HG03457 (cell line): ENCODE data around the gene ZCCHC14.
"Not testable (repeated sequence)": the region's sequence is repeated elsewhere in the genome, so short reads cannot be mapped to it uniquely, and the experiment has no call there.

Experiments
- ATAC-seq: cut with Tn5 transposase; IDR thresholded peaks from one replicate; pipeline ENCODE4 v1.9.1; 2021; ENCODE audit warnings: moderate number of reproducible peaks; ENCODE audit not compliant: unreplicated experiment

The ZCCHC14 gene

GRCh38 chr16:87482266-87482665, 10.6 kb downstream of the ZCCHC14 start:
- no peak for ATAC-seq

- ATAC-seq: not testable (repeated sequence)
Observed at GRCh38 chr16:87481711-87482110, 11.1 kb downstream of the ZCCHC14 start.

GRCh38 chr16:87477209-87477981, 15.4 kb downstream of the ZCCHC14 start:
- not testable (repeated sequence) for ATAC-seq

- no peak for ATAC-seq
Observed at GRCh38 chr16:87474566-87474996, 18.2 kb downstream of the ZCCHC14 start.

DNA sequence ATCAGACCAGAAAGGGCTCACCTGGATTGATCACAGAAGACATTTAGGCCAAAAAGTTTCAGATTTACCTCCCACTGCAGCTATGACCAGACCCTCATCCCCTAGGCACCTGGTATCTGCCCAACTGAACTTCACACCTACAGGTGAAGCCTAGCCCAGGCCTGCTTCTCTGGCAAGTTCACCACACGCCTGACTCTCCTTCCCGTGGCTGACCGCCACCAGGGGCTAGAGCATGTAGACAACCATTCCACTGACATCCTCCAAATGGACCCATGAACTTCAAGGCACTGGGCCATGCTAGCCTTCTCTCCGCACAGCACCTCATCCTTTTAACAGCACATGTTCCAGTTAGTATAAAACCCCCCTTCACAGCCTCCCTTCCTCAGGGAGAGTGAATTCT, 18.8 kb downstream of the ZCCHC14 start:
- no peak for ATAC-seq

DNA sequence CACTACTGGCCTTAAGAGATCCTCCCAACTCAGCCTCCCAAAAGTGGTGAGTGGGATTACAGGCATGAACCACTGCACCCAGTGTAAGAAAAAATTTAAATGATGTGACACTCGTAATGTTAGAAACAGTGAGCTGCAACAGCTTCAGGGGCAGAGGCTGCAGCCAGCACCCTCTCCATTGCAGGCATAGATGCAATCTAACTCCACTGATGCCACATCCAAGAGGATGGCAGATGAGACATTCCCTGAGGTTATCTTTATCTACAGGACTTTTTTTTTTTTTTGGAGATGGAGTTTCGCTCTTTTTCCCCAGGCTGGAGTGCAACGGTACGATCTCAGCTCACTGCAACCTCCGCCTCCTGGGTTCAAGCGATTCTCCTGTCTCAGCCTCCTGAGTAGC, 19.9 kb downstream of the ZCCHC14 start:
- ATAC-seq: no peak

- ATAC-seq: no peak
Observed at GRCh38 chr16:87472142-87472778, 20.6 kb downstream of the ZCCHC14 start.

DNA sequence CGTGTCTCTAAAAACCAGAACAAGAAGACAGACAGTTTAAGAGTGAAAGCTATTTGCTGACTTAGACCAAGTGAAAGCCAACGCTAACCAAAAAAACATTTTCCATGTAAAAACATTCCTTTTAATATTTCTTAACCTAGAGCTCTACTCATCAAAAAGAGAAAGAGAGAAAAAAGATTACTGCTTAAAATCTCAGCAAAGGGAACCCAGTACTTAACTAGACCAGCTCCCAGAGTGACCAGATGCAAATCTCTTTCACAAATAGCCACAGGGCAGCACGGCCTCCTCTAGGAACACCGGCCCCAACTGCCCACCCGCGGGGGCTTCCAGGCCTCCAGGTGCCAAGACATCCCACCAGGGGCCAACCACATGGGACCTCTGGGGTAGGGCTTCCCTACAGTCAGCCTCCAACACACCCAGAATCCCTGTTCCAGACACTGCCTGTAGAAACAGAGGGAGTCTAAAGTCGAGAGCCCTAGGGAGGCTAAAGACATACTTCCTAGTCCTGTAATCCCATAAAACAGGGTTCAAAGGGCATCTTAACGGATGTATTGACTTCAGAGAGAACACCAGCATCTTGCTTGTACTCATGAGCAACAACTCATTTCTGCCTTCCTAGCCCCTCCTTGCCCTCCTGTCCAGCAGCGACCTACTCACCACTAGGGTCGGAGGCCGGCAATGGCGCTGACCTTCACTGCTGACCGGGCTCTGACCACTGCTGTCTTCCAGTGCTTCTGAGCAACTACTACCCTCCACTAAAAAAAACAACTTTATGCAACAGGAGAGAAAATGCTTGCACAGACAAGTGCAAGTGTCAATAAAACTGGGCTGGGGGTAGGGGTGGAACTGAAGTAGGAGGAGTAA, 21.3 kb downstream of the ZCCHC14 start:
- no peak for ATAC-seq

DNA sequence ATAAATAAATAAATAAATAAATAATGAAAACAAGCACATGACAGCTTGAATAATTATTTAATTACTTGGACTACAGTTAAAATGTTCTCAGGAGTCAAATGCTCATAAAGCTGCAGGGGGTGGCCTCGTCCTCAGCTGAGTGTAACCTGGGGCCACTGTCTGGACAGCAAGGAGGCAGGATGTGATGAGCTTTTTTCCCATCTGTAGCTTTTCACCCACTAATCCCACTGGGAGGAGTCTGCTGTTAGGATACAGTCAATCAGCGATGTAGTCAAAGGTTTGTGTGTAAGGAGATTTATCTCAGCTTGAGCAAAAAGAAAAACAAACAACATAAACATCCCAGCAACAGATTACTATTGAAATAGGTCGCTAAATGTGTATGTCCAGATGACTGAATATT, 22.5 kb downstream of the ZCCHC14 start:
- ATAC-seq: no peak

GRCh38 chr16:87469169-87469568, 23.7 kb downstream of the ZCCHC14 start:
- no peak for ATAC-seq

DNA sequence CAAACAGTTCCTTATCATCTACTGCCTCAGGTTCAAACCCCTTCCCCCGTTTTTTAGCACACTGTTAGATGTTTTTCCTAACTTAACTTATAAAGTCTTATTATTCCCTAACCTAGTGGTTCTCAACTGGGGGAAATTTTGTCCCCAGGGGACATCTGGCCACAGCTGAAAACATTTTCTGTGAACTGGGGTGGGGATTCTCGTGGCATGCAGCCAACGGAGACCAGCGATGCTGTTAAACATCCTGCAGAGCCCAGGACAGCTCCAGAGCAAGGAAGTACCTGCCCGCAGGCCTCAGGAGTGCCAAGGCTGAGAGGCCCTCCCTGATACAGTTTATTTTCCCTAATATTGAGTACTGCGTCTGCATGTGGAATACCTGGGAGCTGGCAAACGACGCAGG, 24.3 kb downstream of the ZCCHC14 start:
- no peak for ATAC-seq

GRCh38 chr16:87466975-87467501, 25.8 kb downstream of the ZCCHC14 start:
- ATAC-seq: no peak

DNA sequence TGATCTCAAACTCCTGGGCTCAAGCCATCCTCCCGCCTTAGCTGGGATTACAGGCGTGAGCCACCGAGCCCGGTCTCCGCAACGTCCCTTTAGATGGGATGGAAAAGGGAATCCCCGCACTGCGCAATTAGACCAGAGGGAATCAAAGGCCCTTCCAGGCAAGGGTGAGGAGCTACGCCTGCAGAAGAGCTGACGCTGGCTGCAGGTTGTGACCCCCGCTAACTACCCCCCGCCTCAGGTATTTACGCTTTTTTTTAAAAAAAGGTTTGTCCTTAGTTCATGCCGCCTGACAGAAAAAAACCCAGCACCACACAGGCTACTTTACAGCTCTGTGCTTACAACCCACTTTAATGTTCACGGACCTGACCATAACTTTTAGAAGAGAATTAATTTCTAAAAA, 26.9 kb downstream of the ZCCHC14 start:
- ATAC-seq: no peak

- ATAC-seq: no peak
Observed at GRCh38 chr16:87465306-87465705, 27.5 kb downstream of the ZCCHC14 start.

DNA sequence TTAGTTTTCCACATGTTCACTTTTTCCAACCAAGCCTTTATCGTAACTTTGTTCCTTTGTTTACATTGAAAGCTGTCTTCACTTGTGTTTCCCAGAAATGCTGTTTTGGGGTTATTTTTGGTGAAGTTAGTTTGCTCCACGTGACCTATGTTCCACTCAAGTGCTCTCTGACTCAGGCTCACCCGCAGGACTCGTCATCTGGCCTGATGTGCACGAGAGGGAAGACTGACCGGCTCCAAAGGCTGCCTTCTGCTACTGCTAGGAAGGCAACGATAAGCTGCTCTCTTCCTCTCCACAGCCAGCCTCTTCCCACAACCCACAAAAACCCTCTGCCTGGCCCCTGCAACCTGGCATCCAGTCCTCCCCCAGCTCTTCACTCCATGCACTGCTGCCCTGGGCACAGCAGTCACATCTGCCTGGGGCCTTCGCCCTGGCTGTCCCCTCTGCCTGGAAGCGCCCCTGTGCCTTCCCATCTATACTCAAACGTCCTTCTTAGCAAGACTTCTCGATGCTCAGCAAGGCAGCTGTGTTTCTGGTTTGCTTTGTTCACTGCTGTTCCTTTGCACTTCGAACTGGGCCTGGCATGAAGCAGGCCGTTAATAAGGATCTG, 28.0 kb downstream of the ZCCHC14 start:
- ATAC-seq: no peak

GRCh38 chr16:87463722-87464690, 28.8 kb downstream of the ZCCHC14 start:
- ATAC-seq: no peak

GRCh38 chr16:87461466-87461991, 31.3 kb downstream of the ZCCHC14 start:
- no peak for ATAC-seq

DNA sequence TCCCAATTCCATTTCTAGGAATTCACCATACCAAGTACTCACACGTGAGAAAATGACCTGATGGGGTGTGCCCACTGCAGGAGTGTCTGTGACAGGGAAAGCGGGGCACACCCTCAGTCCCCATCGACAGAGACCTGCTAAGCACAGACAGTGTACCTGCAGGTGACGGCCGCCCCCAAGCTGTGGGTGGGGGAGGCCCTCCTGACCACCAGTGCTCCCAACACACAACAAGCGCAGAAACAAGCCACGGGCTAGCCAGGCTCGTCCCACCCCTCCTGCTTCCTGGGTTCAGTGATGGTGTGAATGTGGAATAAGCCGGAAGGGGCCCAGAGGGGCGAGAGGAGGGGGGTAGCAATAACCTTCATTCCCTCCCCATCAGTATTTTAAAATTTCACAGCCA, 31.9 kb downstream of the ZCCHC14 start:
- no peak for ATAC-seq

GRCh38 chr16:87459833-87460232, 33.0 kb downstream of the ZCCHC14 start:
- no peak for ATAC-seq

- no peak for ATAC-seq
Observed at GRCh38 chr16:87459027-87459426, 33.8 kb downstream of the ZCCHC14 start.
